Activated T-cell treated with anti-CD3 and anti-CD28 coated beads for 1 hour (primary cell): Measurements from ENCODE around the gene PNPO.

Experiments used
- DNase-seq: peaks from one replicate; pipeline ENCODE4 v3.0.0-alpha.2; 2020; ENCODE audit warnings: low read depth

PNPO gene

GRCh38 chr17:47941246-47942095 lies at the start of gene PNPO:
TSS of gene PNPO (plus strand) at chr17:47941571. CDS start at chr17:47941676, 105 bp downstream.
- peak; percentile 87 for DNase-seq

- no peak for DNase-seq
Observed at GRCh38 chr17:47894498-47895346, 46.6 kb upstream of the PNPO start.

- DNase-seq: no peak
Observed at GRCh38 chr17:47895347-47895855, 46.0 kb upstream of the PNPO start.

- DNase-seq: peak; percentile 97
Observed at GRCh38 chr17:47895856-47896671, 45.3 kb upstream of the PNPO start, which contains the start of gene SP2. TSS of gene SP2 (plus strand) at chr17:47896236. CDS start at chr17:47896287, 51 bp downstream.

- DNase-seq: no peak
Observed at GRCh38 chr17:47896672-47897490, 44.5 kb upstream of the PNPO start.

- no peak for DNase-seq
Observed at GRCh38 chr17:47897561-47897960, 43.8 kb upstream of the PNPO start.

- no peak for DNase-seq
Observed at GRCh38 chr17:47898241-47898640, 43.1 kb upstream of the PNPO start.

- no peak for DNase-seq
Observed at GRCh38 chr17:47899643-47900042, 41.7 kb upstream of the PNPO start.

GRCh38 chr17:47901423-47901822 lies 39.9 kb upstream of the PNPO start:
- no peak for DNase-seq

- no peak for DNase-seq
Observed at GRCh38 chr17:47902039-47902744, 39.2 kb upstream of the PNPO start.

GRCh38 chr17:47905221-47905733 lies 36.1 kb upstream of the PNPO start:
- DNase-seq: no peak

GRCh38 chr17:47906443-47906842 lies 34.9 kb upstream of the PNPO start:
- DNase-seq: no peak

GRCh38 chr17:47907932-47908562 lies 33.3 kb upstream of the PNPO start:
- no peak for DNase-seq

- DNase-seq: no peak
Observed at GRCh38 chr17:47913050-47913449, 28.3 kb upstream of the PNPO start.

- no peak for DNase-seq
Observed at GRCh38 chr17:47914306-47914948, 26.9 kb upstream of the PNPO start.

- no peak for DNase-seq
Observed at GRCh38 chr17:47915776-47916398, 25.5 kb upstream of the PNPO start.

- no peak for DNase-seq
Observed at GRCh38 chr17:47916489-47917208, 24.7 kb upstream of the PNPO start.

- DNase-seq: no peak
Observed at GRCh38 chr17:47917581-47917980, 23.8 kb upstream of the PNPO start.
